AG04449 (cell line): ENCODE data around the gene IL9.

Experiments
- CTCF ChIA-PET: fragments of 350-600 bp; formaldehyde crosslinking; extraction: SDS; loops from one replicate; lab custom pipeline; 2021; ENCODE audit warnings: antibody characterized with exemption; lab: Yijun Ruan, JAX
- POLR2A ChIA-PET: fragments of 400-600, 350-600 bp; formaldehyde crosslinking; extraction: SDS; loops from one replicate; lab custom pipeline; 2020; ENCODE audit warnings: antibody characterized with exemption, inconsistent platforms; lab: Yijun Ruan, JAX
- DNase-seq: peaks from one replicate; pipeline ENCODE4 v3.0.0-alpha.2; 2010; ENCODE audit warnings: low read depth, low spot score
- H3K4me3 ChIP-seq: 2 replicates; pipeline ENCODE4 v1.5.1; 2011; ENCODE audit warnings: low read depth, mild to moderate bottlenecking, control low read depth, low read length
- TF ChIP-seq, protein P1 (sequence below): IDR thresholded peaks from one replicate; pipeline ENCODE4 v1.5.1; 2011; ENCODE audit warnings: mild to moderate bottlenecking, moderate library complexity, low read length, control low read depth, inconsistent platforms; ENCODE audit not compliant: insufficient read depth; ENCODE audit errors: missing control alignments

Gene IL9

DNA sequence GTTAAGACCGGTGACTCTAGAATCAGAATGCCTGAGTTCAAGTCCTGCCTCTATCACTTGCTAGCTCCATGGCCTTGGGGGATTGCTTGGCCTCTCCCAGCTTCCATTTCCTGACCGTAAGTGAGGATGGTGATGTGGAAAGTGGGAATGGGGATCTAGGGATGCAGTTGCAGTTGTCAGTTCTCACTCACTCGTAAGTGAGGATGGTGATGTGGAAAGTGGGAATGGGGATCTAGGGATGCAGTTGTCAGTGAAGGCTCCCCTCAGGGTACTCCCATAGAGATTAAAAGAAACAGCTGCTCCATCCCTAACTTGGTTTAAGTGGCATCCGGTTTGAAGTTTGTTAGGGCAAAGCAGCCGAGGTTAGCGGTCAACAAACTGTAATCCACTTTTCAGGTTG lies 3.0 kb upstream of the IL9 start:
- ChIA-PET POLR2A (no interaction called here), CTCF (interaction anchor here (1.0 to 2.1 kb wide), 5 partner anchors 10 to 313 kb away, joined by 3 to 14 read pairs (median 3); no protein-coding TSS in a partner anchor)
- H3K4me3 ChIP-seq, result no peak overlapping the region
- TF ChIP-seq, protein P1, sequence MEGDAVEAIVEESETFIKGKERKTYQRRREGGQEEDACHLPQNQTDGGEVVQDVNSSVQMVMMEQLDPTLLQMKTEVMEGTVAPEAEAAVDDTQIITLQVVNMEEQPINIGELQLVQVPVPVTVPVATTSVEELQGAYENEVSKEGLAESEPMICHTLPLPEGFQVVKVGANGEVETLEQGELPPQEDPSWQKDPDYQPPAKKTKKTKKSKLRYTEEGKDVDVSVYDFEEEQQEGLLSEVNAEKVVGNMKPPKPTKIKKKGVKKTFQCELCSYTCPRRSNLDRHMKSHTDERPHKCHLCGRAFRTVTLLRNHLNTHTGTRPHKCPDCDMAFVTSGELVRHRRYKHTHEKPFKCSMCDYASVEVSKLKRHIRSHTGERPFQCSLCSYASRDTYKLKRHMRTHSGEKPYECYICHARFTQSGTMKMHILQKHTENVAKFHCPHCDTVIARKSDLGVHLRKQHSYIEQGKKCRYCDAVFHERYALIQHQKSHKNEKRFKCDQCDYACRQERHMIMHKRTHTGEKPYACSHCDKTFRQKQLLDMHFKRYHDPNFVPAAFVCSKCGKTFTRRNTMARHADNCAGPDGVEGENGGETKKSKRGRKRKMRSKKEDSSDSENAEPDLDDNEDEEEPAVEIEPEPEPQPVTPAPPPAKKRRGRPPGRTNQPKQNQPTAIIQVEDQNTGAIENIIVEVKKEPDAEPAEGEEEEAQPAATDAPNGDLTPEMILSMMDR, result no peak
- no peak for DNase-seq

DNA sequence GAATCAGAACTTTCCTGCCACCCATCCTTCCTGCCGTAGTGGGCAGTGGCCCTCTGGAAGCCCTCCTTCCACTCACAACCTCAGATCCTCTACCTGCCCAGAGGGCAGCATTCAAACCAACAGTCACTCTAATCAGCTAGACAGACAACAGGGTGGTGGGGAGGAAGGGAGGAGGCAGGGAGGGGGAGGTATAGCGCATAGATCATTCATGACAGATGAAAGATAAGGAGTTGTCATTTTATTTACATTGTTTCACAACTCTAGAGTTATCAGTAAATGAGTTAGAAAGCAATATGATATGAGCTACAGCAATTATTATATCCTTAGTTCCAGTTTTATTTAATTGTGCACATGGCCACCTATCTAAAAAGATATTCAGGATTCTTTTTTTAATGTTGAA lies 852 bp downstream of the IL9 start:
- DNase-seq, result no peak
- ChIA-PET POLR2A (no interaction called here), CTCF (interaction anchor here (8.6 kb wide), 1 partner anchor 187 kb away, joined by 143 read pairs; no protein-coding TSS in a partner anchor)
- TF ChIP-seq, protein P1, result no peak
- H3K4me3 ChIP-seq, result no peak overlapping the region

DNA sequence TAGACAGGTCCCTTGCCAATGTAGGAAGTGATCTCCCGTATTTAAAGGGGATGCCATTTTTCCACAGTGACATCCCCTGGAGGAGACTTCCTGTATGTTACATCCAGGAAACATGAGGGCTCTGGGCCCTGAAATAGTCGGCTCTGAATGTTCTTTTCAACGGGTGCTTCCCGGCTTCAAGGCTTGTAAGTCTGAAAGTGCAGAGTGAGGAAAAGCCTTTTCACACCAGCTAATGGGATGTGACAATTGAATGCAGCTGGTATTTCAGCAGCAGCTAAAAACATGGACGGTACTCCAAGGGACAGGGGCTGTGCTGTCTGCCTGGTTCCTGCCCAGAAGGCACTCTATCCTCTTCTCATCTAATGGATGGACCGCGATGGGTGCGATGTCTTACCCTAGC lies 1.4 kb downstream of the IL9 start:
- TF ChIP-seq, protein P1, result no peak
- ChIA-PET CTCF (interaction anchor here (1.1 to 8.6 kb wide), 2 partner anchors 163 to 188 kb away, joined by 3 to 143 read pairs; no protein-coding TSS in a partner anchor), POLR2A (no interaction called here)
- no peak for DNase-seq
- no peak overlapping the region for H3K4me3 ChIP-seq

DNA sequence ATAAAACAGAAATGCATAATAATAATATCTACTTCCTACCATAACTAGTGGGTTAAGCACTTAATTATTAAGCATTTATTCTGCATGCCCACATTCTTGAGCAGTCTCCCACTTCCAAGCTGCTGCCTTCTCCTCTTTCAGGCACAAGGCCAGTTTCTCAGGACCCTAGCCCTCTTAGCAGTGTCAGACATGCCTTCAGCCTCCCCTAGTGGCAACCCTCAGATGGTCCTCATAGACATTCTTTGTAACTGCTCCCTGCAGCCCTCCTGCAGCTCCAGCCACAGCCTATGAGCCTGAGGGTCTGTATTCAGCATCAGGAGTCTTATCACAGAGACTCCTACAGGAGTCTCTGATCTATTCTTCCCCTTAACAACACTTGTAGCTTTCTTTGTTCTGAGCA lies 3.9 kb downstream of the IL9 start:
- no peak overlapping the region for H3K4me3 ChIP-seq
- DNase-seq, result no peak
- CTCF ChIA-PET, result interaction anchor here (0.9 to 8.6 kb wide), 14 partner anchors 9 to 320 kb away, joined by 3 to 143 read pairs (median 4); no protein-coding TSS in a partner anchor
- POLR2A ChIA-PET, result no interaction called here
- TF ChIP-seq, protein P1, result no peak

DNA sequence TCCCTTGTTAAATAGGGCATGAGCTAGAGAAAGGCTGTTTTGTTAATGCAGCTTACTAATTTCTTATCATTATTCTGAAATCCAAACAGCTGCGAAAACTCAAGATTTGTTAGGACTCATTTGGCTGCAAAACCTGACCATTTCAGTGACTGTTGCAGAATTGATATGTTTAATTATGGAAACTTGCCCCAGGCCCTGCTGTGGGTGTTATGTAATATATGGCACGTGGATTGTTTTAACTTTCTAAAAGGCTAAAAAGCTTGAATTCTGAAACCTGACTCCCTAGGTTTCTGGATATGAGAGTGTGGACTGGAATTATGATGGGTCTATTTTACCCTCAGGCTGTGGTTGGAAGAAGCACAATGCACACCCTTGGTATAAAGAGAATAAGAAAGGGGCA lies 4.4 kb downstream of the IL9 start:
- H3K4me3 ChIP-seq, result no peak overlapping the region
- no peak for DNase-seq
- ChIA-PET POLR2A (no interaction called here), CTCF (interaction anchor here (0.7 to 8.6 kb wide), 12 partner anchors 9 to 321 kb away, joined by 3 to 143 read pairs (median 5); no protein-coding TSS in a partner anchor)
- TF ChIP-seq, protein P1, result no peak

DNA sequence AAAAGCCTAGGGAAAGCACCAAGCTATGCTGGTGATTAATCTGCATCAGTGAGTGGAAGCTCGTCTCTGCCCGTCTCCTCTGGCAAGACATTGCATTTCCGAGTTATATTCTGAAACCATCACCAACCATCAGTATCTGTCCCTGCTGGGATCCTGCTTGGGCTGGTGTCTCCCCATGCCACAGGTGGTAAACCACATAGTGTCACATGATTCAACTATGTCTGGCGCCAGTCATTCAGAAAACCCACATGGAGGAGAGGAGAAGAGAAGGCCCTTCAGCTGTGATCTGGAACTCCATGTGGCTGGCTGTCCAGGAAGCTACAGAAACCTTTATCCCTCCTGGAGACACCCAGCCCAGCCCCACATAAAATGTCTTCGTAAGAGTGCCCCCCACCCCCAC lies 4.8 kb downstream of the IL9 start:
- H3K4me3 ChIP-seq, result no peak overlapping the region
- ChIA-PET POLR2A (no interaction called here), CTCF (interaction anchor here (0.6 to 8.6 kb wide), 10 partner anchors 9 to 321 kb away, joined by 3 to 143 read pairs (median 9); no protein-coding TSS in a partner anchor)
- TF ChIP-seq, protein P1, result no peak
- no peak for DNase-seq
